ENCODE measurements around the gene CHD2.

CHD2 gene

GRCh38 chr15:92954002-92954401 lies 53.9 kb downstream of the CHD2 start:
- no peak overlapping the region for H3K27ac ChIP-seq
- no peak for DNase-seq
- H3K4me3 ChIP-seq (ENCODE audit: low read depth, low read length) = no peak overlapping the region
- no peaks in the 10 kb centered on the region for H3K27me3 ChIP-seq (ENCODE audit: insufficient read depth, low read depth, severe bottlenecking)
- peaks cover 96% of the 10 kb centered on the region for H3K36me3 ChIP-seq
- peaks cover 9% of the 10 kb centered on the region for H3K9me3 ChIP-seq (ENCODE audit: severe bottlenecking)
- TF ChIP-seq, protein P1, sequence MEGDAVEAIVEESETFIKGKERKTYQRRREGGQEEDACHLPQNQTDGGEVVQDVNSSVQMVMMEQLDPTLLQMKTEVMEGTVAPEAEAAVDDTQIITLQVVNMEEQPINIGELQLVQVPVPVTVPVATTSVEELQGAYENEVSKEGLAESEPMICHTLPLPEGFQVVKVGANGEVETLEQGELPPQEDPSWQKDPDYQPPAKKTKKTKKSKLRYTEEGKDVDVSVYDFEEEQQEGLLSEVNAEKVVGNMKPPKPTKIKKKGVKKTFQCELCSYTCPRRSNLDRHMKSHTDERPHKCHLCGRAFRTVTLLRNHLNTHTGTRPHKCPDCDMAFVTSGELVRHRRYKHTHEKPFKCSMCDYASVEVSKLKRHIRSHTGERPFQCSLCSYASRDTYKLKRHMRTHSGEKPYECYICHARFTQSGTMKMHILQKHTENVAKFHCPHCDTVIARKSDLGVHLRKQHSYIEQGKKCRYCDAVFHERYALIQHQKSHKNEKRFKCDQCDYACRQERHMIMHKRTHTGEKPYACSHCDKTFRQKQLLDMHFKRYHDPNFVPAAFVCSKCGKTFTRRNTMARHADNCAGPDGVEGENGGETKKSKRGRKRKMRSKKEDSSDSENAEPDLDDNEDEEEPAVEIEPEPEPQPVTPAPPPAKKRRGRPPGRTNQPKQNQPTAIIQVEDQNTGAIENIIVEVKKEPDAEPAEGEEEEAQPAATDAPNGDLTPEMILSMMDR (IDR thresholded peaks at IDR 0.05; ENCODE audit: low read depth, low read length) = no peak

GRCh38 chr15:92954578-92954977 lies 54.5 kb downstream of the CHD2 start:
- H3K36me3 ChIP-seq = peaks cover 96% of the 10 kb centered on the region
- peaks cover 3% of the 10 kb centered on the region for H3K9me3 ChIP-seq (ENCODE audit: severe bottlenecking)
- H3K27me3 ChIP-seq (ENCODE audit: insufficient read depth, low read depth, severe bottlenecking) = no peaks in the 10 kb centered on the region
- peak; percentile 15 for DNase-seq
- TF ChIP-seq, protein P1 (IDR thresholded peaks at IDR 0.05; ENCODE audit: low read depth, low read length) = peak; percentile 35
- no peak overlapping the region for H3K27ac ChIP-seq
- H3K4me3 ChIP-seq (ENCODE audit: low read depth, low read length) = no peak overlapping the region

DNA sequence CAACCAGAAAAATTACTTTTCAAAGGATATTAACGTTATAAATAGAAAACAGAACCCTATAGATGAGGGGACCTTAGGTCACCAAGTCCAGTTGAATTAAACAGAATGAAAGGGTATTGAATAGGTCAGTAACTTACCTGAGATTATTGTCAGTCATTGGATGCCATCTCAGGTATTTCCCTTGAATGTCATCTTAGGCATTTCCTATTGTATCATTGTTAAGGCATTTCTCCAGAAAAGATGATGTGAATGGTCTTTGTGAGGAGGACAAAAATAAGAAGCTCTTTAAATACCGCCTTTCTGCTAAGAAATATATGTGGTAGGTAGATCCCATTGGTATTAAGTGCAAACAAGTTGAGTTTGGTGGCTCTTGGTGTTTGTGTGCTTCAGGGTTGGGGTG lies 55.6 kb downstream of the CHD2 start:
- DNase-seq = no peak
- Histone ChIP-seq H3K4me3 (ENCODE audit: low read depth, low read length) (no peak overlapping the region), H3K27ac (no peak overlapping the region), H3K27me3 (ENCODE audit: insufficient read depth, low read depth, severe bottlenecking) (no peaks in the 10 kb centered on the region), H3K36me3 (peaks cover 95% of the 10 kb centered on the region), H3K9me3 (ENCODE audit: severe bottlenecking) (no peaks in the 10 kb centered on the region)
- TF ChIP-seq, protein P1 (IDR thresholded peaks at IDR 0.05; ENCODE audit: low read depth, low read length) = no peak

GRCh38 chr15:92958105-92958504 lies 58.0 kb downstream of the CHD2 start:
- Histone ChIP-seq H3K4me3 (ENCODE audit: low read depth, low read length) (no peak overlapping the region), H3K27ac (no peak overlapping the region), H3K36me3 (peaks cover 91% of the 10 kb centered on the region), H3K9me3 (ENCODE audit: severe bottlenecking) (no peaks in the 10 kb centered on the region), H3K27me3 (ENCODE audit: insufficient read depth, low read depth, severe bottlenecking) (no peaks in the 10 kb centered on the region)
- DNase-seq = no peak
- TF ChIP-seq, protein P1 (IDR thresholded peaks at IDR 0.05; ENCODE audit: low read depth, low read length) = no peak

DNA sequence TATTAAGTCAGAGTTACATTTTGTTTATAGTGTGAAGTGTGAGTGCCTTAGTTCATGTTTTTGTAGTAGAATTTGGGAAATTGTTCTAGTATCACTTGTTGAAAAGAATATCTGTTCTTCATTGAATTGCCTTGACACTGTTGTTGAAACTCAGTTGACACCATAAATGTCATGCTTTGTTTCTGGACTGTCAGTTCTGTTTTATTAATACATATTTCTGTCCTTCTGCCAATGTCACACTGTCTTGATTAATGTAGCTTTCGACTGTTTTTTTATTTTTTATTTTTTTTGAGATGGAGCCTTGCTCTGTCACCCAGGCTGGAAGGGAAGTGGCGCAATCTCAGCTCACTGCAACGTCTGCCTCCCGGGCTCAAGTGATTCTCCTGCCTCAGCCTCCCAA lies 59.1 kb downstream of the CHD2 start:
- Histone ChIP-seq H3K9me3 (ENCODE audit: severe bottlenecking) (no peaks in the 10 kb centered on the region), H3K27me3 (ENCODE audit: insufficient read depth, low read depth, severe bottlenecking) (no peaks in the 10 kb centered on the region), H3K4me3 (ENCODE audit: low read depth, low read length) (no peak overlapping the region), H3K36me3 (peaks cover 91% of the 10 kb centered on the region), H3K27ac (no peak overlapping the region)
- TF ChIP-seq, protein P1 (IDR thresholded peaks at IDR 0.05; ENCODE audit: low read depth, low read length) = no peak
- no peak for DNase-seq

- Histone ChIP-seq H3K36me3 (peaks cover 81% of the 10 kb centered on the region), H3K4me3 (ENCODE audit: low read depth, low read length) (no peak overlapping the region), H3K27me3 (ENCODE audit: insufficient read depth, low read depth, severe bottlenecking) (no peaks in the 10 kb centered on the region), H3K9me3 (ENCODE audit: severe bottlenecking) (no peaks in the 10 kb centered on the region), H3K27ac (no peak overlapping the region)
- TF ChIP-seq, protein P1 (IDR thresholded peaks at IDR 0.05; ENCODE audit: low read depth, low read length) = no peak
- DNase-seq = no peak
These were observed 61.0 kb downstream of the CHD2 start for GRCh38 chr15:92960996-92961681.

All from WERI-Rb-1 (cell line).